Measurements from ENCODE around the gene MOBP.

Gene MOBP

GRCh38 chr3:39420543-39420942, 46.9 kb upstream of the MOBP start (continued):
- TF ChIP-seq PRDM2 (tag by site-specific recombination; IDR thresholded peaks at IDR 0.05; ENCODE audit: borderline replicate concordance) (no peak), KLF16 (tag by site-specific recombination; IDR thresholded peaks at IDR 0.05) (no peak)

GRCh38 chr3:39423436-39423970, 44.0 kb upstream of the MOBP start:
- Histone ChIP-seq H3K36me3 (ENCODE audit: control insufficient read depth in 2 of 2, insufficient read depth in 1 of 2, low read length in 2 of 2) (no peaks in the 10 kb centered on the region), H3K4me3 (ENCODE audit: low read depth, low read length) (no peak overlapping the region), H3K4me1 (ENCODE audit: control insufficient read depth, insufficient read depth, low read length) (no peaks in the 10 kb centered on the region), H3K9me3 (ENCODE audit: control insufficient read depth, insufficient read depth, low read depth, low read length) (no peaks in the 10 kb centered on the region), H3K27ac (ENCODE audit: extremely low read depth, low read depth, low read length) (no peak overlapping the region)
- ChIA-PET POLR2A (no interaction called here), CTCF (interaction anchor here (1.4 to 1.5 kb wide), 2 partner anchors 24 to 75 kb away, joined by 3 to 5 read pairs; no protein-coding TSS in a partner anchor)
- TF ChIP-seq ZNF37A (tag by site-specific recombination; IDR thresholded peaks at IDR 0.05) (no peak), WT1 (tag by site-specific recombination; IDR thresholded peaks at IDR 0.05) (no peak), BCL6B (tag by site-specific recombination; IDR thresholded peaks at IDR 0.05) (no peak), ZBTB44 (tag by site-specific recombination; IDR thresholded peaks at IDR 0.05) (no peak), ZEB2 (tag by site-specific recombination; IDR thresholded peaks at IDR 0.05) (no peak), ZNF274 (IDR thresholded peaks at IDR 0.05; ENCODE audit: low read length) (no peak), ZNF274 (tag by site-specific recombination; IDR thresholded peaks at IDR 0.05; ENCODE audit: borderline replicate concordance) (no peak), ZNF302 (tag by site-specific recombination; IDR thresholded peaks at IDR 0.05; ENCODE audit: low read depth) (no peak), ZFP3 (tag by site-specific recombination; IDR thresholded peaks at IDR 0.05; ENCODE audit: low read depth) (no peak)

DNA sequence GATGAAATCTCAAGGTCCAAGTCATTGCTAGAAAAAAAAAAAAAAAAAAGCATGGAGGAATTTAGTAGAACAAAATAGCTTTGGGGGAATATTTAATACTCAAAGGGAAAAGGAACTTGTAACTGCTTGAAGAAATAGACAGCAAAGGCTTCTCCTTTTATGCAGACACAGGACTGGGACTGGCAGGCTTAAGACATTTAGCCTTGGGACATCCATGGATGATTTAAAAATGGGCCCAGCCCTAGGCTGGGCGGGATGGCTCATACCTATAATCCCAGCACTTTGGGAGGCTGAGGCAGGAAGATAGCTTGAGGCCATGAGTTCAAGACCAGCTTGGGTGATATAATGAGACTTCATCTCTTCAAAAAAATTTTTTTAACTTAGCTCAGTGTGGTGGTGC, 41.2 kb upstream of the MOBP start:
- Histone ChIP-seq H3K9me3 (ENCODE audit: control insufficient read depth, insufficient read depth, low read depth, low read length) (no peaks in the 10 kb centered on the region), H3K27ac (ENCODE audit: extremely low read depth, low read depth, low read length) (no peak overlapping the region), H3K4me1 (ENCODE audit: control insufficient read depth, insufficient read depth, low read length) (no peaks in the 10 kb centered on the region), H3K4me3 (ENCODE audit: low read depth, low read length) (no peak overlapping the region), H3K36me3 (ENCODE audit: control insufficient read depth in 2 of 2, insufficient read depth in 1 of 2, low read length in 2 of 2) (no peaks in the 10 kb centered on the region)
- TF ChIP-seq GLIS2 (tag by site-specific recombination; IDR thresholded peaks at IDR 0.05) (no peak), ZNF488 (tag by site-specific recombination; IDR thresholded peaks at IDR 0.05) (no peak)
- ChIA-PET POLR2A (interaction anchor here (1.2 kb wide), 1 partner anchor 10 kb away, joined by 3 read pairs; no protein-coding TSS in a partner anchor), CTCF (interaction anchor here (0.9 to 1.2 kb wide), 2 partner anchors 21 kb away, joined by 3 read pairs; no protein-coding TSS in a partner anchor)

All from HEK293 (cell line).